LoVo (cell line): ENCODE measurements around the gene RARB.

Experiments used
- DNase-seq: peaks from one replicate; pipeline ENCODE4 v3.0.0-alpha.2; 2016; ENCODE audit warnings: low spot score

Gene RARB

DNA sequence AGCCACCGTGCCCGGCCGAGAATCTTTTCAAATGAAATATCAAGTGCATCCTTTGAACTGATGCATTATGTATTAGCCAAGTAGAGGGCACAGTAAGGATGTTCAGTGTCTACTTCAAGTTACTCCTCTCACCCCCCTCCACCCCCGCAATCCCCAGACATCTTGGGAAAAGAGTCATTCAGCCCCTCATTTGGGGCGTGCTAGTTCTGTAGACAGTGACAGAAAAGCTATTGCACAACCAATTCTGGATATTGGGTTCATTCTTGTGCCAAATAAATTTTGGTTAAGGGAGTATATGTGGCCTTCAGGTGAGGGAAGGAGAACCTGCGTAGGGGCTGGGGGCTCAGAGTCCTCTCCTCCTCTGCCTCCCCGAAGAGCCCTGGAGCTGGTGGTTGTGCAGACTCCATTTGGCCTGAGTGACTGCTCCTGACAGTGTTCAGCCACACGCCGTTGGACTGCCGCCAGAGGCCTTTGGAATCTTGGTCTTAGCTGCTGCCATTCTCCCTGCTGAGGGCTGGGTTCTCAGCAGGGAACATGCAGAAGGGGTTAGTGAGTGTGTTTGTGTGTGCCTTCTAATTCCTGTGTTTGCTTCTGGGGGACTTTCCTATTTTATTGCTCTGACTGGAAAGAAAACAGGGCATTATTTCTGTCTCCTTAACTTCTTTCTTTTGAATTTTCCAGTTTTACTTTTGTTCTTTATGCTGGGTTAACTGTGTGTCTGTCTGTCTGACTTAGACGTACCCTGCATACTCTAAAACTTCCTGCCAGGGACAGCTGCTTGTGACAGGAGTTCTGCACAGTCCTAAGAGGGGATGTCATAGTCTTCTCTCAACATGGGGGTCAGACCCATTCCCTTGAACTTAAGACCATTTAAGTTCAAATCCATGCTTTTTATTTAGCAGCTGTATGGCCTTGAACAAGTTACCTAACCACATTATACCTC is 21.0 kb downstream of the RARB start:
- peak; percentile 32 for DNase-seq

DNA sequence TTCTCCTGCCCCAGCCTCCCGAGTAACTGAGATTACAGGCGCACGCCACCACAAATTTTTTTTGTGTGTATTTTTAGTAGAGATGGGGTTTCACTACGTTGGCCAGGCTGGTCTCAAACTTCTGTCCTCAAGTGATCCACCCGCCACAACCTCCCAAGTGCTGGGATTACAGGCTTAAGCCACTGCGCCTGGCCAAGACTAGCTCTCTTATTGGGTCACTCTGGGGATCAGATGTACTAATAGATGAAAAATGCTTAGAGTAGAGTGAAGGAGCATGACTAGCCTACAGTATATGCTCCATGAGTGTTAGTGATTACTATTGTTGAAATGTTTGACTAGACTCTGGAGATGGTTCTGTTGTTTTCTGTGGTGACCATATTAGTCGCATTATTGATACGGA is 21.8 kb downstream of the RARB start:
- DNase-seq: no peak

DNA sequence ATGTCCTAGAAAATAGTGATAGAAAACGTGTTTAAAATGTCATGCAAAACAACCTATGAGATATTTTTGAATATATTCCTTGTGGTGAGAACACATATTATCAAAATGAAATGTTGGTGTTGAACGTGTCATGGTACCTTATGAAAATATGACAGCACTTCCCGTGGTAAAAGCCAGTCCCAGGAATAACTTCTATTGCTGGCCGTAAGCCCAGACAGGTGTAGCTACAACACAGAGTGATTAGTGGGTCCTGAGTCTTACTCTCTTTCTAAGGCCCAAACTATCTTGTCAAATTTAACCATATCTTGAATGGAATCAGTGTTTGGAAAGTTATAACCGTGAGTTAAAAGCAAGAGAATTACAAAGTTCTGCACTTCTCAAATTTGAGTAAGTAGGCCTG is 24.1 kb downstream of the RARB start:
- no peak for DNase-seq

DNA sequence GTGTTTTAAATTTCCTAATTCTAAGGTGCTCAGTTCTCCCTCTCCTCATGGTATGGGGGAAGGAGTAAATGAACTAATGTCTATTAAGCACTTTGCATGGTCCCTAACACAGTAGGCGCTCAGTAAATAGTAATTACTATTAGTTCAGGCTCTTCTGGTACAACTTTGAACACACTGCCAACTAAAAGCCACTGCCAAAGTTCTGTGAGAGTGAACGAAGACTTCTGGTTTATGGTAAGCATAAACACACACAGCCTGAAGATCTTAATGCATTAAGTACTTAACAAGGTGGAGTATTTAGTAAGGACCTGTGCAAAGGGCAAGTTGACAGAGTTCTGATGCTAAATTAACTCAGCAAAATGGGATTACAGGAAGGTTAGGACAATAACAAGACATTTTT is 24.7 kb downstream of the RARB start:
- no peak for DNase-seq

DNA sequence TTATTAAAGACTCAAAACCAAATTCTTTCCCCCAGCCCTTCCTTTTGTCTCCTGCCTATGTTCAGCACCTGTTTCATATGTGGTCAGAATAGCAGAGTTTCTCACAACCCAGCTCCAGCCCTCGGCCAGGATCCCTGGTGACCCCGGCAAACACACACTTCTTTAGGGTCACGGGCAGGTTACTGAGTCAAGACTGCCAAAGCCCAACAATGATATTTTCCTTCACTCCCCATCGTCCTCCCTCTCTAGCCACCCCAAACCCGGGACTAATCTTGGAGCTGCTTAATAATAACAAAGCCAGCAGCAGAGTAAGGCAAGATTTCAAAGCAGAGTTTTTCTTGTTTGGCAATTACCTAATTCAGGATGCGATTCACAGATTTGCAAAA is 25.5 kb downstream of the RARB start:
- DNase-seq: no peak

DNA sequence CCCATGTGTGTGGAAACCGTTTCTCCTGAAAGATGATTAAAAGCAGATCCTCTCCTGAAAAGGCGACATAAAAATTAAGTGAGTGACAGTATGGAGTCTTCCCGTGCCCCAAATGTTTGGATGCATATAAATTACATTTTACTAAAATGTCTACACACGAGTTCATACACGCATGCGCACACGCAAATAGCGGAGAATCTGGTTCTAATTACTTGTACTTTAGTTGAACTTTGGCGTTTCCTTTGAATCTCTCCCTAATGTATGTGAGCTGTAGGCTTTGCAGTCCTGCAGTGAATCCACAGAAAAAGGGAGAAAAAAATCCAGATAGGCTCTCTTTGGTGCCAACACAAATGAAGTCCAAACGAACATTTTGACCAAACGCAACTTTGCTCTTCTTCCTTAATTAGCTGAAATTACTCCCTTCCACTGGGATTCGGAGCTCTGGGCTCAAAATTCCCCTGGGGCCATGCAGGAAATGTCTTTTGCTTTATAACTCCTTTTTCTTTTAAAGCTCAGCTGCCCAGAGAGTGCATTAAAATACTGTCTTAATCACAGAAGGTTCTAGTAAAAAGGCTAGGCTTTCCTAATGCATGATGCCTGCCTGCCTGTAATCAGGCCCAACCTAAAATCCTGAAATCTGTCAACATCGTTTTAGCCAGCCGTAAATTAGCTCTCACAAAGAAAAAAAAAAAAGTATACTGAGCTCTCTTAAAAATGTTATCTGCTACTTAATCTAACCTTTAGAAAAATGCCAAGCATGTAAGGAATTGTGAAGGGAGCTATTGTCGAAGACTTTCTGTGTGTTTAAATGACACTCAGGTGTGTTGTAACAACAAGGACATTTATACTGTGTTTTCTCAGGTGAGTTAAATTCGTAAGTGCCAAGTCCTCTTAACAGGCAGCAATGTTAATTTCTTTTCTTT is 26.2 kb downstream of the RARB start:
- DNase-seq: no peak

DNA sequence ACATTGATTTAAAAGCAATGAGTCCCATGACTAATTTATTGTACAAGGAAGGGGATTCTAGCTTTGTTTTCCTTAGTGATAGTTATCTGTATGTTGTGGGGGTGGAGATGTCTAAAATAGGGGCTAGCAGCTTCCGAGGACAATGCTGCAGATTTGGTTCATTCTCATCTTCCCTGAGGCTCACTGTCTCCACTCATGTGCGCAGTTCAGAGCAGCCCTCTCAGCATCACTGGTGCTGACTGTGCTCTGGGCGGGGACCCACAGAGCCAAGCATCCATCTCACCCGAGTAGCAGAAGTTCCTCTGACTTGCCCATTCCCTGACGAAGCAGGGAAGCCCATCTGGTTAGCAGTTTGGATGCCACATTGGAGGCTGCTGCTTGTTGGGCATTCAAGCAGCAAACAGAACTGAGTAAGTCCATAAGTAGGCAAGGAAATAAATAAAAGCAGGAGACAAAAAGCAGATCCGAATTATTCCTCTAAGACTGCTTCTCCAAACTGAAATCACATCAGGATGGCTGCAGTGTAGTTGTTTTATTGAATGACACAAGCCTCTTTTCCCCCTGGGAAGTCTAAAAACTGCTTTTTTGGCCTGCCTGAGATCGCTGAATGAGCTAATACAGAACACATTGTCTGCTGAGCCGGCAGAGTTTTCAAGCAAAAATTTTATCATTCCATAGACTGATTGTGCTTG is 27.5 kb downstream of the RARB start:
- no peak for DNase-seq

DNA sequence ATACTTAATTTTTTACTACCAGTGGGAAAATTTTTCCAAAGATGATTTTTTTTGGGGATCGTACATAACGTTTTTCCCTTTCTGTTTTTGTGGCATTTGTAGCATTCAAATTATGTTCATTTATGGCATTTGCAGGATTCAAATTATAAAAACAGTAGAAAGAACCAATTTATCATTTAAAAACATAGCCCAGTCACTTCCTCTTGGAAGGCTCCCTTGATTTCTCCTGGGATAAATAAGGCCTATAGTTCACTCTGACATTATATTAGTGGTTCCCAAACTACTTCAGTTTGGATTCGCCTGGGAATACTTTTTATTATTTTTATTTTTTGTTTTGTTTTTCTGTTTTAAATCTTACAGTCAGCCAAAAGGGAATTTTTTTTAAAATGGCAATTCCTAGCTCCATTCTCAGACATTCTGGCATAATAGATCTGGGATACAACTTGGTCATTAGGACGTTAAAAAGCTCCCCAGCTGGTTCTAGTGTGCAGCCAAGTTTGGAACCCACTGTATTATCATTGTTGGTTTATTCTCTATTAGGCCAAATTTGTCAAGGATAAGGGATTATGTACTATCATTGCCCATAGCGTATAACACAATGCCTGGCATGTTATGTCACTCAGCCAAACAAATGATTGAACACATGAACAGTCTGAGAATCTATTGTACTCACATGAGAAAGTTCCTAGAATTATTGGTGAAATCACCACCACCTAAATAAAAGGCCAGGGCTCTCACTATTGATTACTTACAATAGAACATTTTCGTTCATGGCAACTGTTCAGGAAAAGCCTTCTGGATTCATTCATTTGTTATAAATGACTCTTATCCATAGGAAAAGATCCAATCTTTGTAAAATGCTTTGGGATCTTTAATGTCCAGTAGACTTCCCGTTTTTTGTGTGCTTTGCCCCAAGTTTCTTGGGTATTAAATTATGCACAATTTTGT is 28.9 kb downstream of the RARB start:
- DNase-seq: no peak

DNA sequence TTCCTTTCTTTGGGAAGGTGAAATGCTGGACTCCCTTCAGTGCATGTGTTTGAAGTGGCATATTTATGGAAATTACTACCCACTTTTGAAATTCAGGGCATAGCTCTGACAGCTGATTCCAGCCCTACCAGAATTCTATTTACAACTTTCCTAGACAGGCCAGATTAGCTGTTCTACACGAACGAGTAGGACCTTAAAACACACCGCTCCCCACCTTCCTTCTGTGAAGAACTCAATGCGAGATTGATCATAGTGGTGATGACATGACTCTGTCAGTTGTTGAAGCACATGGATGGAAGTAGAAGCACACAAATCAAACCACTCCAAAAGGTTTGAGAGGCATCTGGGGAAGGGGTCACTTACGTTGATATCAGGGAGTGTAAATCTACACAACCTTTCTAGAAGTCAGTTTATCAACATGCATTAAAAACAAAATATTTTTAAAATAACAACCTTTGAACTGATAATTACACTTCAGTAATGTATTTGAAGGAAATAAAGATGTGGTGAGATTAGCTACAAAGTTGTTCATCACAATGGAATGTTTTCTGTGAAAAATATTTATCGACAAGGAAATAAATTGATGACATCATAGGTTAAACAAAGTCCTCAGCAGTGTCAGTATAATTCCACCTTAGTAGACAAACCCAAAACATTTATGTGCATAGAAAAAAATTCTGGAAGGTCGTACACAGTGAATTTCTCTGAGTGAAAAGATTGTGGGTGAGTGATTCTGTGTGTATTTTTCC is 29.8 kb downstream of the RARB start:
- DNase-seq: no peak

DNA sequence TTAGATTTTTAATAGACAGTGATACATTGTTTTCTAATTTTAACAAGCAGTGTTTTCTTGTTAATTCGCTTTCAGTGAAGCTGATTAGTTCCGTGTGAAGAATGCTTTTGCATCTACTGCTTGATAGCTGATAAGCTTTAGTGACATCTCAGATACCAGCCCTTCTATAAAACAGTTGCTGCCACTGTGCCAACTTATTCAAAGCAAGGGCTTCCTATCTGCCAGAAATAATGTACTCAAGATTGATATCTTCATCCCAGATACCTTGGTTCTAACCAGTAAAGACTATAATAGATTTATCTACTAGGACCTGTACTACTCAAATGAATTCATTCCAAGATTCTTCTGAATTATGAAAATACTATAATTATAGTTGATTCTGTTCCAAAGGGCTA is 30.4 kb downstream of the RARB start:
- no peak for DNase-seq

DNA sequence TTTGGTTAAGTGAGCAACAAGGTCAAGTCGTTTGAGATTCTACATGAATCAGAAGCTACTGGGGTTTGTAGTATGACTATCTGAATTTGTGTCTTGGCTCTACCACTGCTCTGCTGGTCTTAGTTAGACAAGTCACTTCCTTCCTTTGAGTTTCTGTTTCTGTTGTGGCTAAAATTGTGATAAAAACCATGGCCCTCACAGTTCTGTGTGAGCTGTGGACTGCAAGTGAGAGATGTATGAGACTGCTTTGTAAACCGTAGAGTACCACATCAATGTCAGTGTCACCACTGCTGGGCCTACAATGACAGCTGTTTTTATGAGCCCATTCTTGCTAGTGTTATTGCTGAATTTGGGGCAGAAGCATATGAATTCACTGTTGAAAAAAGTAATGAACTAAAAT is 32.7 kb downstream of the RARB start:
- DNase-seq: no peak

DNA sequence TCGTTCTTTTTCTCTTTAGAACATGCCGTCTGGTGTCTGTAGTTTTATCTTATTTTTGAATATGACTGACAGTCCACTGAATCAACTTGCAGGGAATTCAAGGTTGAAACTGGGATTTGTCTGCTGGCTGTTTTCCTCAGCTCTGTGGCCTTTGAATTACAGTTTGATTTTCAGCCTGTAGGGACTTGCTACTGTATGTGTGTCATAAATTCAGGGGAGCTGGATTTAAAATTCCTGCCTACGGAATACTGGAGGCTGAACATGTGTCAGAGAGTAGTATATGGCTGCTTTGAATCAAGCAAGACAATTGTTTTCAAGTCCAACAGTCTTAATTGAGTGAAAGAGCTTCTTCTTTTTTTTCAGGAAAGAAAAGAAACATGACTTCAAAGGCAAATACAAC is 33.9 kb downstream of the RARB start:
- no peak for DNase-seq

DNA sequence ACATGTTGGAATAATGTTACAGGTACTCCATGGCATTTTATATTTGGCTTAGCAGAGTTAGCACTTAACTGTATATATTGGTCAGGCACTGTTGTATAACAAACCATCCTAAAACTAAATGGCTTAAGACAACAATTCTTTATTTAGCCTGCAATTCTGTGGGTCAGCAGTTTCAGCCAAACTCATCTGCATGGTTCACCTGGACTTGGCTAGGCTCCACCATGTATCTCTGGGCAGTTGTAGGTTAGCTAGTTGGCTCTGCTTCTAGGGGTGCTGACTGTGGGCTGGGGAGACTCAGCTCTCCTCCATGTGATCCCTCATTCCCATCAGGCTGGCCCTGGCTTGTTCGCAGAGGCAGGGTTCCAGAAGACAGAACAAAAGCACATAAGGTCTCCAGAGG is 34.4 kb downstream of the RARB start:
- no peak for DNase-seq

DNA sequence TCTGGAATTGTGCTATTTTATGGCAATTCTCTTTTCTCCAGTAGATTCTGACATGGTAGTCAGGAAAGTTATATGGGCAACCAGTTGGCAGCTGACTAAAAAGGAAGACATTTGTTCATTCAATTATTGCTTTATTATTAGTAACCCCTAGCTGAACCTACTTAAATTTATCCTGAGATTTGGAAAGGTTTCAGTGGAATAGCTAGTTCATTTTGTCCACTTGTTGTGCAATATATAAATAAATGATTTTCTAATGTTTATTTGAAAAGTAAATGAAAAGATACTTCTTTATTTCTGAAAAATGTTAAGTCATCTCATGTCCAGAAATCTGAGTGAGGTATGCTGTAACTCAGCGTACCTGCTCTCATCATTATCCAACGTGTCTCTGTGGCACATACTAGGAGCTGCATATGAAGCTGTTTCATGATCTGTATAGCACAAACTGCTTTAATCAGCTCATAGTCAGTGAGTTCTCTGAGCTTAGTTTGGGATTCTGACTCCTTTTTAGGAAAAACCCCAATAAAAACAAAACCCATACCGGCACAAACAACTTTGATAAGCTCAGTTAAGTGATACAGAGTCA is 35.9 kb downstream of the RARB start:
- no peak for DNase-seq

DNA sequence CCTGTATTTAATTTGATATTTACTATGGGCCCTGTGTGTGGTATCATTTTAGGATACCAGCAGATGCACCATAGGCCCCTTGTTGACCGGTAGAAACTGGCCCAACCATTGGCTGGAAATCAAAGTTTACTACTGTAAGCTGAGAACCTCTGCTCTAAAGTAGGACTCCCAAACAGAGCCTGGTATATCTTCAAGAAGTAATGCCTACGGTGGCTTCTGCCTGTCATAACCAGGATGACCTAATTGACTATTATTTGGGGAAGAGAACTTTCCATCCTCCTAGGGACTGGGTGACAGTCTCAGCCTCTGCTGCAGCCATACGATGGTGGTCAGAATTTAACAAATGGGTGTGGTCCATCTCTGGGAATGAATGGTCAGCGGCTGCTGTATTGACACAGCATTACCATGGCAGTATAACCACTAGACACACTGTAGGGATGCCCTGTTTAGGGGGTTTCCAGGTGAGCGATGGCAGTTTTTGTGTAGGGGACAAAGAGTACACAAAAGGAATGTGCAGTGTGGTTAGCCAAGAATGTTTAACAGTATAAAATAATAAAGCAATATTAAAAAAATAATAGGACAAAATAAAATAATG is 37.3 kb downstream of the RARB start:
- DNase-seq: no peak

DNA sequence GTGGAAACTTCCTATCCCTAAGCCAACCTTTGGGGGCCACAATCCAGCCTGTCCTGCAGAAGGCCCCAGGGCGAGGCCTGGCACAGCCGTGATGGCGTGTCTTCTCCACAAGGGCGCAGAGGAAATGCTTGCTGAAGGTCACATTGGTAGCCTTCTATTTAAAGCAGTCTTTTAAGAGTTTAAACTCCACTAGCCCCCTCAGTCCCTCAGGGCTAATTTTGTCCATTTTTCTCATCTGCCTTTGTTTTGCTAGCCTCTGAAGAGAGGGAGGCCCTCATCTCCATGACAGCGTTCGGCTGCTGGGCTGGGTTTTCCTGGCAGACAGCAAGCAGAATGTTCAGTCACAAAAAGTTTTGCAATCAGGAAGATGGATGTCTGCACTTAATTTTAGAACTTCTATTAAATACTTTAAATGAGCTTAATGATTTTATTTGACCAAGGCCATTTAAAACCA is 40.8 kb downstream of the RARB start:
- DNase-seq: no peak

DNA sequence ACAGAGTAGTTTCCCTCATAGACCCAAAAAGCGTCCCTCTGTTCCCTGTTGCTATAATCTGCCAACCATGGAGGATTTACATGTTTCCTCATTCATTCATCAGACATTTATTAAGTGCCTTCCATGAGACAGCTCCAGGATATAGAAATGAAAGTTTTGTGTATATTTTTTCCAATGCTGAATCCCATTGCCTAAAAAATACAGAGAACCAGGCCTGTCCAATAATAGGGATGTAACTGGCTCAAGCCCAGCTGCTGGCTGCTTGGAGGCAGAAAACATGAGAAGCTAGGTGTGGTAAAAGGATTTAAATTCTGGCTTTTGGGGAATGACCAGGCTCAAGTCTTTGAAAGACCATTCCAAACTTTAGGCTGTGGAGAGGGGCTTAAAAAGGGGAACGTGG is 41.5 kb downstream of the RARB start:
- DNase-seq: no peak

DNA sequence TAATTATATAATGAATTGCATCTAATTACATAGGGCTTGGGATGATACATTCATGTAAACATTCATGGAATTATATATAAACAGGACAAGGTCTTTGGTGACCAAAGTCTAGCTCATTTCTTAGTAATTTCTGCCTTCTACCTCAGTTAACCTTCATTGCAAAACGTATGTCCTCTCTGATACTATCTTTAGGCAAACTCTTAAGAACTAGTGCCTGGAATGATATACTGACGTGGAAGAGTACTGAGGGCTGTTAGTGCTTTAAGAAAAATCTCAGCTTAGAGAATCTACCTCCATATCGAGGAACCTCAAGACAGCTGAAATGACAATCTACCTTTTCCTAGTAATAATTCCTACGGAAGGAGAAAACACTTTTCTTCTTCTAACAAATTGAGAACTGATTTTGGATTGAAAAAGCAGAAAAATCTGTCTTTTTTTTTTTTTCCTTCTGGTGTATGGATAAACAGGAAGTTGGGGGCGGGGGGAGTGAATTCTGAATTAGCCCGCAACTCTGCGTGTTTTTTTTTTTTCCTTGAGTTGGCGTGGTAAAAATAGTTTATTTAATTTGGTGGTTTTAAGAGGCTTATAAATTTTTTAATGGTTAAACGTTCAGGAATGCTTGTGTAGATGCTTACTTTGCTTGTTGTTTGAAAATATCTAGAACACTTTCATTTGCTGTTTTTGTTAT is 43.2 kb downstream of the RARB start:
- DNase-seq: no peak

DNA sequence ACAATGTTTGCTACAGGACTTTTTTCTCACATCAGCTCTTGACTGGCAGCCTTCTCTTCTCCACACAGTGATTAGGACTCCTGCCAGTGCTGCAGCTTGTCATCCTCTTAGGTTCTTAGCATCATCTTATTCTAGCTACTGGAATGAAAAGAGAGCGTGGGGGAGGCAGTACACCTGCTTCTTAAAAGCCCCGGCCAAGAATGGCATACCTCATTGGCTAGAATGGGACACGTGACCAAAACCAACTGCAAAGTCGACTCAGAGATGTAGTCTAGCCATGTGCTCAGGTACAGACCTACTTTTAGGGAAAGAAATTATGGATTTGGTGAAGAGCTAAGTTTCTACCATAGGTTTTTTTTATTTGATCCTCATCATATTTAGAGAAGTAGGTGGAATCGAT is 44.1 kb downstream of the RARB start:
- no peak for DNase-seq
